ENCODE measurements around the gene METRN.

DNA sequence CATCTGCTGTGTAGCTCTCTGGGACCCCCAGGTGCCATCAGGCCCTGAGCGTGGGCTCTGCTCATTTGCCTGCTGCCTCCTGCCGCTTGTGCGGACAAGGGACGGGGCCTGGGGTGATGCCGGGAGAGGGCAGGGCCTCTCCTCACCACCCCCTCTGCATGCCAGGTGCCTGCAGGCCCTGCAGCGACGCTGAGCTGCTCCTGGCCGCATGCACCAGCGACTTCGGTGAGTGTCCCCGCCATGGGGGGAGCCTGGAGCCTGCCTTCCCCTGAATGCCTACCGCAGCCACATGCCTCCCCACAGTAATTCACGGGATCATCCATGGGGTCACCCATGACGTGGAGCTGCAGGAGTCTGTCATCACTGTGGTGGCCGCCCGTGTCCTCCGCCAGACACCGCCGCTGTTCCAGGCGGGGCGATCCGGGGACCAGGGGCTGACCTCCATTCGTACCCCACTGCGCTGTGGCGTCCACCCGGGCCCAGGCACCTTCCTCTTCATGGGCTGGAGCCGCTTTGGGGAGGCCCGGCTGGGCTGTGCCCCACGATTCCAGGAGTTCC, 1.9 kb downstream of the METRN start:
- TF ChIP-seq POLR2A (IDR thresholded peaks at IDR 0.05): no peak
- TF ChIP-seq, protein P1, sequence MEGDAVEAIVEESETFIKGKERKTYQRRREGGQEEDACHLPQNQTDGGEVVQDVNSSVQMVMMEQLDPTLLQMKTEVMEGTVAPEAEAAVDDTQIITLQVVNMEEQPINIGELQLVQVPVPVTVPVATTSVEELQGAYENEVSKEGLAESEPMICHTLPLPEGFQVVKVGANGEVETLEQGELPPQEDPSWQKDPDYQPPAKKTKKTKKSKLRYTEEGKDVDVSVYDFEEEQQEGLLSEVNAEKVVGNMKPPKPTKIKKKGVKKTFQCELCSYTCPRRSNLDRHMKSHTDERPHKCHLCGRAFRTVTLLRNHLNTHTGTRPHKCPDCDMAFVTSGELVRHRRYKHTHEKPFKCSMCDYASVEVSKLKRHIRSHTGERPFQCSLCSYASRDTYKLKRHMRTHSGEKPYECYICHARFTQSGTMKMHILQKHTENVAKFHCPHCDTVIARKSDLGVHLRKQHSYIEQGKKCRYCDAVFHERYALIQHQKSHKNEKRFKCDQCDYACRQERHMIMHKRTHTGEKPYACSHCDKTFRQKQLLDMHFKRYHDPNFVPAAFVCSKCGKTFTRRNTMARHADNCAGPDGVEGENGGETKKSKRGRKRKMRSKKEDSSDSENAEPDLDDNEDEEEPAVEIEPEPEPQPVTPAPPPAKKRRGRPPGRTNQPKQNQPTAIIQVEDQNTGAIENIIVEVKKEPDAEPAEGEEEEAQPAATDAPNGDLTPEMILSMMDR (IDR thresholded peaks at IDR 0.05): no peak

Measured in Peyer's patch (tissue), 4 donors.